Kidney epithelial cell (primary cell): ENCODE measurements around the gene POLR1B. TPM values are rescaled to one million over a fixed set of nuclear protein-coding genes. Genes with fewer than 3 reads are reported as not detected.
"Not testable (repeated sequence)": the region's sequence is repeated elsewhere in the genome, so short reads cannot be mapped to it uniquely, and the experiment has no call there.

Experiments used
- DNase-seq: peaks from one replicate; pipeline ENCODE4 v3.0.0-alpha.2; 2010; ENCODE audit warnings: low read depth
- H3K27me3 ChIP-seq: 2 replicates; pipeline ENCODE4 v1.6.0; 2011; ENCODE audit warnings: low read length; ENCODE audit not compliant: control insufficient read depth, insufficient read depth
- H3K36me3 ChIP-seq: 2 replicates; pipeline ENCODE4 v1.5.1; 2011; ENCODE audit warnings: low read length; ENCODE audit not compliant: control insufficient read depth, insufficient read depth
- H3K4me3 ChIP-seq: 2 replicates; pipeline ENCODE4 v1.5.1; 2011; ENCODE audit warnings: low read depth, mild to moderate bottlenecking, control low read depth, low read length
- total RNA-seq: library from RNA; depleted of rRNA; stranded (reverse); fragments of >200 nt; gene quantifications from 2 replicates; pipeline ENCODE4 v1.2.3, GENCODE V29; 2015
- TF ChIP-seq, protein P1 (sequence below): IDR thresholded peaks from 2 replicates; pipeline ENCODE4 v1.5.1; 2011; ENCODE audit warnings: mild to moderate bottlenecking, moderate library complexity, low read length, control low read depth, inconsistent platforms; ENCODE audit not compliant: insufficient read depth, poor library complexity, severe bottlenecking

The POLR1B gene
- total RNA-seq, 1 donor from 2014 or later = 20.8 TPM

GRCh38 chr2:112602917-112603316 lies 60.7 kb downstream of the POLR1B start:
- no peak for DNase-seq
- no peak overlapping the region for H3K4me3 ChIP-seq
- H3K27me3 ChIP-seq = no peaks in the 10 kb centered on the region
- no peaks in the 10 kb centered on the region for H3K36me3 ChIP-seq
- TF ChIP-seq, protein P1, sequence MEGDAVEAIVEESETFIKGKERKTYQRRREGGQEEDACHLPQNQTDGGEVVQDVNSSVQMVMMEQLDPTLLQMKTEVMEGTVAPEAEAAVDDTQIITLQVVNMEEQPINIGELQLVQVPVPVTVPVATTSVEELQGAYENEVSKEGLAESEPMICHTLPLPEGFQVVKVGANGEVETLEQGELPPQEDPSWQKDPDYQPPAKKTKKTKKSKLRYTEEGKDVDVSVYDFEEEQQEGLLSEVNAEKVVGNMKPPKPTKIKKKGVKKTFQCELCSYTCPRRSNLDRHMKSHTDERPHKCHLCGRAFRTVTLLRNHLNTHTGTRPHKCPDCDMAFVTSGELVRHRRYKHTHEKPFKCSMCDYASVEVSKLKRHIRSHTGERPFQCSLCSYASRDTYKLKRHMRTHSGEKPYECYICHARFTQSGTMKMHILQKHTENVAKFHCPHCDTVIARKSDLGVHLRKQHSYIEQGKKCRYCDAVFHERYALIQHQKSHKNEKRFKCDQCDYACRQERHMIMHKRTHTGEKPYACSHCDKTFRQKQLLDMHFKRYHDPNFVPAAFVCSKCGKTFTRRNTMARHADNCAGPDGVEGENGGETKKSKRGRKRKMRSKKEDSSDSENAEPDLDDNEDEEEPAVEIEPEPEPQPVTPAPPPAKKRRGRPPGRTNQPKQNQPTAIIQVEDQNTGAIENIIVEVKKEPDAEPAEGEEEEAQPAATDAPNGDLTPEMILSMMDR = no peak

GRCh38 chr2:112603731-112604130 lies 61.5 kb downstream of the POLR1B start:
- H3K36me3 ChIP-seq = no peaks in the 10 kb centered on the region
- H3K4me3 ChIP-seq = no peak overlapping the region
- no peak for DNase-seq
- H3K27me3 ChIP-seq = no peaks in the 10 kb centered on the region
- TF ChIP-seq, protein P1 = no peak

- no peak overlapping the region for H3K4me3 ChIP-seq
- H3K36me3 ChIP-seq = no peaks in the 10 kb centered on the region
- TF ChIP-seq, protein P1 = no peak
- DNase-seq = no peak
- H3K27me3 ChIP-seq = no peaks in the 10 kb centered on the region
Measured at GRCh38 chr2:112604952-112605351, 62.7 kb downstream of the POLR1B start.

DNA sequence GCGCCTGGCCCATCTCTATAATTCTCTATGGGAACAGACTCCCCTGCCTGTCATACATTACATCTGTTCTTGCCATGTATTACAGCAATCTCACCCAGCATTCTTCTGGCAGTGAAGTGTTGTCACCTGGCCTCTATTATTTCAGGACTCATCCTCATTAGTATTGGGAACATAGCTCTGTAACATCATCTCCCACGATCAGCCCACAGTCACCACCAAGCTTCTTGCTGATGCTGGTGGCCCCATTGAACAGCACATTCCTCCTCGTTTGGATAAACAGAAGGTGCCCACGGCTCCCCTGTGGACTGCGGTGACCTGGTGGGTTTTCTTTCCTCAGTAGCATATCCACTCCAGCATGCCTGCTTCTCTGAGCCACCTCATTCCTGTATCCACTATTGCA lies 63.7 kb downstream of the POLR1B start:
- TF ChIP-seq, protein P1 = no peak
- Histone ChIP-seq H3K36me3 (no peaks in the 10 kb centered on the region), H3K4me3 (no peak overlapping the region), H3K27me3 (no peaks in the 10 kb centered on the region)
- DNase-seq = no peak

- DNase-seq = no peak
- Histone ChIP-seq H3K4me3 (no peak overlapping the region), H3K36me3 (no peaks in the 10 kb centered on the region), H3K27me3 (no peaks in the 10 kb centered on the region)
- TF ChIP-seq, protein P1 = no peak
Measured at GRCh38 chr2:112606547-112606946, 64.3 kb downstream of the POLR1B start.

- Histone ChIP-seq H3K36me3 (no peaks in the 10 kb centered on the region), H3K27me3 (no peaks in the 10 kb centered on the region), H3K4me3 (no peak overlapping the region)
- TF ChIP-seq, protein P1 = no peak
- DNase-seq = no peak
Measured at GRCh38 chr2:112607680-112608438, 65.6 kb downstream of the POLR1B start.

GRCh38 chr2:112609320-112609719 lies 67.1 kb downstream of the POLR1B start:
- not testable (repeated sequence) for H3K27me3 ChIP-seq, DNase-seq, H3K4me3 ChIP-seq, H3K36me3 ChIP-seq

- not testable (repeated sequence) for H3K27me3 ChIP-seq, H3K4me3 ChIP-seq, H3K36me3 ChIP-seq, DNase-seq
Measured at GRCh38 chr2:112612283-112612682, 70.0 kb downstream of the POLR1B start.
